ENCODE measurements around the gene RSPH10B2.
"Not testable (repeated sequence)": the region's sequence is repeated elsewhere in the genome, so short reads cannot be mapped to it uniquely, and the experiment has no call there.

Gene RSPH10B2

DNA sequence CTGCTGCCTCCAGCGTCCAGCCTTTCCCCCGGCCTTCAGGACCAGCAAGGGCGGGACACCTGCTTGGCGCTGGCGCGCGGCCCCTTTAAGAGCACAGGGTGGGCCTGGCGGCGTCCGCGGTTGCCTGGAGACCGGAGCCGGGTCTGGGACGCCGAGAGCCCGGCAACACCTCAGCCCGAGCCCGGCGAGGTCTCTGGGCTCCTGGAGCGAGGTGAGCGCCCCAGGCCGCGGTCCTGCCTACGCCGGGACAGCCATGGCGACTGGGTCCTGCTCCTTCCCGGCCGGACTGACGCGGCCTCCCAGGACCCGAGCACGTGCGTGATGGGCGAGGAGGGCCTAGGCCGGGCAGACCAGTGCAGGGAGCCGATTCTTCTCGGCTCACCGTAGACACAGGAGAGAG lies at the start of gene RSPH10B2:
Gene RSPH10B2 (plus strand): TSS at position 140 of the 400 bp plus-strand sequence. CDS start 3,575 bp downstream, outside the sequence.
- in situ Hi-C loops (cut with HindIII; ENCODE audit: low sequenced_read_pairs); DNase-seq (ENCODE audit: low read depth); H3K4me3 ChIP-seq (ENCODE audit: low read depth, low read length): not testable (repeated sequence)

DNA sequence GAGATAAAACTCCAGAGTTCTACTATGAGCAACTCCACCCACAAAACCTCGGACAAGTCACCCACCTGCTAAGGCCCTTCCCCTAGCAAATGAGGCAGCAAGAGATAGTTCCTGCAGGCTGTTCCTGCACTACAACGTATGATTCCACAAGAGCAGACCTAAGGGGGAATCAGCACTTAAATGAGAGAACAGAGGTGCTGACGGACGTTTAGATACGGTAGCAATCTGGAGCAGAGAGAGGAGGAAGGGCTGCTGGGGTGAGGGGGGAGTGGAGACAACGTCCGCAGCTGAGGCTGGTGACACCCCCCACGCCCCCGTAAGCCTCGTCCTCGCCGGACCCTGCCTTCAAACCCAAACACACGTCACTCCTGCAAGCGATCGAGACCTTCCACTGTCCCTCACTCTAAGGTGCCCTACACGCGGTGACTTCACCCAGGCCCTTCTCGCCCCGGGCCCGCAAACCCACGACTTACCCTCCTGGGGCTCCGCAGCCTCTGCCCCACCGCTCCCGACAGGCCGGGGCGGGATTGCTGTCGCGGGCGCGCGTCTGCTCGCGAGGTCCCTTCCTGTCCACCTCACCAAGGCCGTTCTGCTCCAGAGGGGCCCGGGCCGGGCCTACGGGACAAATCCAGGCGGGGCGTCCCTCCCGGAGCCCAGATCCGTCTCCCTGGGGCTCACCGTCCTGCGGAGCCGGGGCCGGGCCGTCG lies 47.8 kb upstream of the RSPH10B2 start:
- no peak for DNase-seq (ENCODE audit: low read depth)
- H3K4me3 ChIP-seq (ENCODE audit: low read depth, low read length), result peak overlapping the region; percentile 88
- TF ChIP-seq, protein P1, sequence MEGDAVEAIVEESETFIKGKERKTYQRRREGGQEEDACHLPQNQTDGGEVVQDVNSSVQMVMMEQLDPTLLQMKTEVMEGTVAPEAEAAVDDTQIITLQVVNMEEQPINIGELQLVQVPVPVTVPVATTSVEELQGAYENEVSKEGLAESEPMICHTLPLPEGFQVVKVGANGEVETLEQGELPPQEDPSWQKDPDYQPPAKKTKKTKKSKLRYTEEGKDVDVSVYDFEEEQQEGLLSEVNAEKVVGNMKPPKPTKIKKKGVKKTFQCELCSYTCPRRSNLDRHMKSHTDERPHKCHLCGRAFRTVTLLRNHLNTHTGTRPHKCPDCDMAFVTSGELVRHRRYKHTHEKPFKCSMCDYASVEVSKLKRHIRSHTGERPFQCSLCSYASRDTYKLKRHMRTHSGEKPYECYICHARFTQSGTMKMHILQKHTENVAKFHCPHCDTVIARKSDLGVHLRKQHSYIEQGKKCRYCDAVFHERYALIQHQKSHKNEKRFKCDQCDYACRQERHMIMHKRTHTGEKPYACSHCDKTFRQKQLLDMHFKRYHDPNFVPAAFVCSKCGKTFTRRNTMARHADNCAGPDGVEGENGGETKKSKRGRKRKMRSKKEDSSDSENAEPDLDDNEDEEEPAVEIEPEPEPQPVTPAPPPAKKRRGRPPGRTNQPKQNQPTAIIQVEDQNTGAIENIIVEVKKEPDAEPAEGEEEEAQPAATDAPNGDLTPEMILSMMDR (IDR thresholded peaks at IDR 0.05; ENCODE audit: low read depth, low read length, missing control alignments), result no peak
- in situ Hi-C loops (cut with HindIII; ENCODE audit: low sequenced_read_pairs), result no loop called here

DNA sequence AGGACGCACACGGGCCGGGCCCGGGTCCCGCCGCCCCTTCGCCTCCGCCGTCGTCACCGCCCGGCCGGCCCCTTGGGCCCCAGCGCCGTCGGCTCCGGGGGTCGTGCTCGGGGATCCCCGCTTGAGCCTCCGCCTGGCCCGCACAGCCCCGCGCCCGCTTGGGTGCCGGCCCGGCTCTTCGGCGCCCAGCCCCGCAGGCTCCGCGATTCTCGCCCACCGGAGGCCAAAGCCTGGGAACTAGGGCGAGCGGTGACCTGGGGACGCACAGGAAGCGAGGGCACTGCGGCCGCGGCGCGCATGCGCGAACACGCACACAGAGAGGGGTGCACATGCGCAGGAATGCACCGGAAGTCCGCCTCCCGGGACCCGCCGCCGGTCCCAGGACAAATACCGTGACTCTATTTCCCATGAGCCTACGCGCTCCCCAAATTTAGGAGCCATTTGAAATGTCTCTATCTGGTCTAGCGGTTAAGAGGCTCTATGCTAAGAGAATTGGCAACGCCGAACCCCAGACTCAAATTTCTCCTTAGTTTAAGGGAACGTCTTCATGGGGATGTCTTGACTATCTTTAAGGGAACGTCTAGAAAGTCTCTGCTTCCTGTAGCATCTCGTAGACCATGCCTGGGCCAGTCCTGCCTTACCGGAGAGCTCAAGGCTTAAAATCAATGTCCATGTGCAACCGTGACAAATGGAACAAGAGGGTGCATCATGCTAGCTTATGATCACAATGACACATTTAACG lies 47.1 kb upstream of the RSPH10B2 start, which contains the start of gene ZNF12:
Gene ZNF12 (minus strand): TSS at position 282 of the 742 bp plus-strand sequence. CDS start 1,774 bp downstream, outside the sequence.
- in situ Hi-C loops (cut with HindIII; ENCODE audit: low sequenced_read_pairs), result no loop called here
- TF ChIP-seq, protein P1 (IDR thresholded peaks at IDR 0.05; ENCODE audit: low read depth, low read length, missing control alignments), result no peak
- peak; percentile 75 for DNase-seq (ENCODE audit: low read depth)

DNA sequence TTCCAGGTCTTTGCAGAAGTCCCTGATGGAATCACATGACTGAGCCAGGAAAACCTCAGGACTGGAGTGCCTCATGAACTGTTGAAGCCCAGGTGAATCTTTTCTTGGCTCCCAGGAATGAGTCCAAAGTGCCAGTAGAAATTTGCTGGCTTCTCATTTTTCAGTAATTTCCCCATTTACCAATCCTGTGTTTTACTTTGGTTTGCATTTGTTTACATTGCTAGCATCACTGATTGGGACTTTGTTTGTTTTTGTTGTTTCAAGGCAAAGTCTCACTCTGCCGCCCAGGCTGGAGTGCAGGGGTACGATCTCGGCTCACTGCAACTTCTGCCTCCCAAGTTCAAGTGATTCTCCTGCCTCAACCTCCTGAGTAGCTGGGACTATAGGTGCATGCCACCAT lies 45.6 kb upstream of the RSPH10B2 start:
- TF ChIP-seq, protein P1 (IDR thresholded peaks at IDR 0.05; ENCODE audit: low read depth, low read length, missing control alignments), result no peak
- H3K4me3 ChIP-seq (ENCODE audit: low read depth, low read length), result no peak overlapping the region
- in situ Hi-C loops (cut with HindIII; ENCODE audit: low sequenced_read_pairs), result no loop called here
- no peak for DNase-seq (ENCODE audit: low read depth)

More for the DNA sequence above, 47.1 kb upstream of the RSPH10B2 start, which contains the start of gene ZNF12:
- H3K4me3 ChIP-seq (ENCODE audit: low read depth, low read length), result peak within 1 kb of the TSS; percentile 88

DNA sequence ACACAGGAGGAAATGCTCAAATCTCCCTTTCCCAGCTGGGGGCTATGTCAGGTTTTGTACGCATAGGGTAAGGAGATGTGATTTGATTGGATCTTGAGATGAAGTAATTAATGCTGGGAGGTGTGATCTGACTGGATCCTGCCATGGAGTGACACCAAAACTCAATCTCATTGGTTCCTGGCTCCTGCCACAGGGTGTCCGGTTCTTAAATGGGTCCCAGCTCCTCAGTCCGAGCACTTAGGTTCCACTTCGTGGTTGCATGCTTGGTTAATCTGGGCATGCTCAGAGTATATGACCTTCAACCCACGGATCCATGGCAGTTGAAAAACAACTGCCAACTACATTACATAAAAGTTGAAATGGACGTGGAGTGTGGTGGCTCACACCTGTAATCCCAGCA lies 44.1 kb upstream of the RSPH10B2 start:
- H3K4me3 ChIP-seq (ENCODE audit: low read depth, low read length), result no peak overlapping the region
- DNase-seq (ENCODE audit: low read depth), result no peak
- TF ChIP-seq, protein P1 (IDR thresholded peaks at IDR 0.05; ENCODE audit: low read depth, low read length, missing control alignments), result no peak
- in situ Hi-C loops (cut with HindIII; ENCODE audit: low sequenced_read_pairs), result no loop called here

DNA sequence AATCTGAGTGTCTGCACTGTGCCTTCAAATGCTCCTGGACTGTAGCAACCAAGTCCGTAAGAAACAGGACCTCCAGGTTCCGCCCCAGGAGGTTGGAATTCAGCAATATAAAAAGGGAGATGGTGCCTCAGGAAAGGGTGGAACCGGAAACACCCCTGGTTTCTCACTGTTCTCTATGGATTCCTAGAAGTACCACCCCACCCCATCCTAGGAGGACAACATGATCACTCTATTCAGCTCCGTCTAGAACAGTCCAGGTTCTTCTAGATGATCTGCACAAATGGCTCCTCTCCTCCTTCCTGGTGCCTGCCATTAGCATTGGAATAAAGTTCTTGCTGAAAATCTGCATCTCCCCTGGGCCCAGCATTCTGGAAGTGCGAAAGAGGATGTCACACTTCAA lies 39.5 kb upstream of the RSPH10B2 start:
- DNase-seq (ENCODE audit: low read depth), result no peak
- H3K4me3 ChIP-seq (ENCODE audit: low read depth, low read length), result no peak overlapping the region
- in situ Hi-C loops (cut with HindIII; ENCODE audit: low sequenced_read_pairs), result no loop called here
- TF ChIP-seq, protein P1 (IDR thresholded peaks at IDR 0.05; ENCODE audit: low read depth, low read length, missing control alignments), result no peak

DNA sequence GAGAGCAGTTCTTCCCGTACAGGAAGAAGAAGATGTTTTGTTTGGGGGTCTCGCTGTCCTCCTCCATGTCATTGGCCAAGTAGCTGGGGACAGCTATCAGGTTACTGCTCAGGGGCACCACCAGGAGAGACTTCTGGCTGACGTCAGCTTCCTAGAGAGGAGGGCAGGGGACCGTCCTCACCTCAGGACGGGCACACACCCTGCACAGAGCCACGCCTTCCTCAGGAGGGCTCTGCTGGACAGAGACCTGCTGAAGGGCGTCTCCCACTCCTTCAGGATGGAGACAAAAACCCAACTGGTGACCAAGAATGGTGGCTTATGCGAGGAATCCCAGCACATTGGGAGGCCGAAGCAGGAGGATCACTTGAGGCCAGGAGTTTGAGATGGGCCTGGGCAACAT lies 38.0 kb upstream of the RSPH10B2 start:
- DNase-seq (ENCODE audit: low read depth); in situ Hi-C loops (cut with HindIII; ENCODE audit: low sequenced_read_pairs); H3K4me3 ChIP-seq (ENCODE audit: low read depth, low read length): not testable (repeated sequence)

All from astrocyte of the cerebellum (primary cell).